Ishikawa (cell line): ENCODE results near the gene ABHD12.
A peak's percentile ranks its signal among the peaks of the same experiment; 100 is the strongest.

ENCODE experiments used
- CEBPB ChIP-seq: IDR thresholded peaks from 2 replicates; pipeline ENCODE4 v1.6.1; 2012
- CREB1 ChIP-seq: IDR thresholded peaks from 2 replicates; pipeline ENCODE4 v1.6.1; 2012; ENCODE audit warnings: low read depth
- EGR1 ChIP-seq: IDR thresholded peaks from 2 replicates; pipeline ENCODE4 v1.6.1; 2012
- EP300 ChIP-seq: IDR thresholded peaks from 2 replicates; pipeline ENCODE4 v1.6.1; 2012; ENCODE audit warnings: borderline replicate concordance
- FOXM1 ChIP-seq: IDR thresholded peaks from 2 replicates; pipeline ENCODE4 v1.6.1; 2012; ENCODE audit warnings: low read depth, borderline replicate concordance
- MAX ChIP-seq: IDR thresholded peaks from 2 replicates; pipeline ENCODE4 v1.6.1; 2012
- NFIC ChIP-seq: IDR thresholded peaks from 2 replicates; pipeline ENCODE4 v1.6.1; 2012
- RAD21 ChIP-seq: IDR thresholded peaks from 2 replicates; pipeline ENCODE4 v1.6.1; 2012; ENCODE audit warnings: low read depth
- REST ChIP-seq: IDR thresholded peaks from 2 replicates; pipeline ENCODE4 v1.6.1; 2012; ENCODE audit warnings: low read depth, mild to moderate bottlenecking
- TAF1 ChIP-seq: IDR thresholded peaks from 2 replicates; pipeline ENCODE4 v1.6.1; 2012; ENCODE audit warnings: low read depth, mild to moderate bottlenecking
- TCF12 ChIP-seq: IDR thresholded peaks from 2 replicates; pipeline ENCODE4 v1.6.1; 2012; ENCODE audit warnings: low read depth
- TEAD4 ChIP-seq: IDR thresholded peaks from 2 replicates; pipeline ENCODE4 v1.6.1; 2012
- USF1 ChIP-seq: IDR thresholded peaks from 2 replicates; pipeline ENCODE4 v1.6.1; 2012
- YY1 ChIP-seq: IDR thresholded peaks from 2 replicates; pipeline ENCODE4 v1.6.1; 2012; ENCODE audit warnings: low read depth
- ZBTB7A ChIP-seq: IDR thresholded peaks from 2 replicates; pipeline ENCODE4 v1.6.1; 2012; ENCODE audit warnings: low read depth

ABHD12 gene

GRCh38 chr20:25390538-25391528, at the start of gene ABHD12:
TSS of gene ABHD12 (minus strand) at chr20:25390835. CDS start at chr20:25390703, 132 bp downstream.
- TF ChIP-seq FOXM1: no peak
- no peak for TF ChIP-seq EGR1
- TF ChIP-seq CEBPB: no peak
- TF ChIP-seq MAX: peak; percentile 67
- no peak for TF ChIP-seq USF1
- TF ChIP-seq YY1: peak; percentile 93
- peak; percentile 63 for TF ChIP-seq TAF1
- no peak for TF ChIP-seq NFIC
- no peak; the same call in 1 of the 2 replicates for TF ChIP-seq RAD21
- TF ChIP-seq TEAD4: 0 out of 2 replicates have a peak, but pooled peaks have one; percentile 15
- no peak for TF ChIP-seq ZBTB7A
- no peak for TF ChIP-seq EP300
- TF ChIP-seq TCF12: no peak
- TF ChIP-seq REST: no peak
- TF ChIP-seq CREB1: no peak; the same call in 1 of the 2 replicates

- TF ChIP-seq YY1: no peak
- no peak for TF ChIP-seq TCF12
- no peak for TF ChIP-seq REST
- TF ChIP-seq RAD21: no peak
- TF ChIP-seq MAX: no peak
- no peak for TF ChIP-seq NFIC
- TF ChIP-seq TAF1: no peak
- no peak for TF ChIP-seq CREB1
Observed at GRCh38 chr20:25439328-25439727, 48.7 kb upstream of the ABHD12 start.

- TF ChIP-seq TEAD4 (peak; percentile 92), YY1 (peak; percentile 63), CEBPB (no peak)
Observed at GRCh38 chr20:25437153-25437581, 46.5 kb upstream of the ABHD12 start.

- TF ChIP-seq NFIC: no peak
- TF ChIP-seq TAF1: no peak
- TF ChIP-seq RAD21: no peak
- TF ChIP-seq FOXM1: no peak
- TF ChIP-seq YY1: no peak
- no peak for TF ChIP-seq USF1
- TF ChIP-seq TCF12: no peak
- TF ChIP-seq EGR1: no peak
- no peak for TF ChIP-seq TEAD4
- TF ChIP-seq MAX: no peak
- TF ChIP-seq REST: no peak
- TF ChIP-seq ZBTB7A: no peak
- no peak for TF ChIP-seq CEBPB
- TF ChIP-seq CREB1: no peak
- no peak for TF ChIP-seq EP300
Observed at GRCh38 chr20:25424536-25424935, 33.9 kb upstream of the ABHD12 start.
